Mesothelial cell of epicardium (in vitro differentiated cells): ENCODE results near the gene SIPA1L3. TPM values are rescaled to one million over a fixed set of nuclear protein-coding genes. Genes with fewer than 3 reads are reported as not detected.

ENCODE experiments used
- DNase-seq, 2 experiments: peaks; one replicate each; pipeline ENCODE4 v3.0.0; 2021; ENCODE audit warnings: low spot score in 2 of 2; ENCODE audit not compliant: unreplicated experiment in 2 of 2
- H3K27ac Mint-ChIP-seq: 2 replicates; pipeline ENCODE4 v1.8.0; 2021; ENCODE audit warnings: mixed read lengths
- H3K27me3 Mint-ChIP-seq: 2 replicates; pipeline ENCODE4 v1.8.0; 2021; ENCODE audit warnings: low read depth, mixed read lengths
- H3K36me3 Mint-ChIP-seq: 2 replicates; pipeline ENCODE4 v1.8.0; 2021; ENCODE audit warnings: mixed read lengths
- H3K4me1 Mint-ChIP-seq: 2 replicates; pipeline ENCODE4 v1.8.0; 2021; ENCODE audit warnings: mixed read lengths
- H3K4me3 Mint-ChIP-seq: 2 replicates; pipeline ENCODE4 v1.8.0; 2021; ENCODE audit warnings: mild to moderate bottlenecking, moderate library complexity, mixed read lengths
- H3K9me3 Mint-ChIP-seq: 2 replicates; pipeline ENCODE4 v1.8.0; 2021; ENCODE audit warnings: mixed read lengths
- CTCF ChIP-seq: fragments of 200-600 bp; sonication (generic); IDR thresholded peaks from one replicate; pipeline ENCODE4 v1.5.0; 2021; ENCODE audit warnings: antibody characterized with exemption; ENCODE audit not compliant: unreplicated experiment
- total RNA-seq: library from RNA; stranded (reverse); gene quantifications from 3 replicates; pipeline ENCODE4 v1.2.1, GENCODE V29; 2021

Gene SIPA1L3
- total RNA-seq, 1 donor from 2014 or later, result 58.2 TPM

GRCh38 chr19:37872383-37872782 is 34.6 kb upstream of the SIPA1L3 start:
- TF ChIP-seq CTCF, result no peak
- Mint-ChIP-seq H3K4me1 (no peaks in the 10 kb centered on the region), H3K9me3 (peaks cover 20% of the 10 kb centered on the region), H3K36me3 (no peaks in the 10 kb centered on the region), H3K27ac (no peak overlapping the region), H3K27me3 (no peaks in the 10 kb centered on the region), H3K4me3 (no peak overlapping the region)
- DNase-seq, result no peak

- DNase-seq, result no peak
- Mint-ChIP-seq H3K27me3 (no peaks in the 10 kb centered on the region), H3K36me3 (no peaks in the 10 kb centered on the region), H3K27ac (no peak overlapping the region), H3K4me1 (no peaks in the 10 kb centered on the region), H3K9me3 (peaks cover 23% of the 10 kb centered on the region), H3K4me3 (no peak overlapping the region)
- TF ChIP-seq CTCF, result no peak
Observed at GRCh38 chr19:37874784-37875183, 32.2 kb upstream of the SIPA1L3 start.

- TF ChIP-seq CTCF, result no peak
- no peaks in the 10 kb centered on the region for H3K4me1 Mint-ChIP-seq
- H3K27ac Mint-ChIP-seq, result no peak overlapping the region
- no peaks in the 10 kb centered on the region for H3K36me3 Mint-ChIP-seq
- no peaks in the 10 kb centered on the region for H3K27me3 Mint-ChIP-seq
- no peak for DNase-seq
- peaks cover 14% of the 10 kb centered on the region for H3K9me3 Mint-ChIP-seq
- no peak overlapping the region for H3K4me3 Mint-ChIP-seq
Observed at GRCh38 chr19:37876032-37876431, 31.0 kb upstream of the SIPA1L3 start.

DNA sequence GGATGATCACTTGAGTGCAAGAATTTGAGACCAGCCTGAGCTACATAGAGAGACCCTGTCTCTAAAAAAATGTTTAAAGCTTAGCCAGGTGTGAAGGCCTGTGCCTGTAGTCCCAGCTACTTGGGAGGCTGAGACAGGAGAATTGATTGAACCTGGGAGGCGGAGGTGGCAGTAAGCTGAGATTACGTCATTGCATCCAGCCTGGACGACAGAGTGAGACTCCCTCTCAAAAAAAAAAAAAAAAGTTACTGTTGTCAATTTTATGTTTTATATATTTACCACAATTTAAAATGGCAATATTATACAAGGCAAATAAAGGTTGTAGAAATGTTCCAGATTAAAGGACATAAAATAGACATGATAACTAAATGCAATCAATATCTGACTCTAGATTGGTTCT is 29.9 kb upstream of the SIPA1L3 start:
- no peak overlapping the region for H3K27ac Mint-ChIP-seq
- H3K4me1 Mint-ChIP-seq, result no peaks in the 10 kb centered on the region
- no peaks in the 10 kb centered on the region for H3K27me3 Mint-ChIP-seq
- DNase-seq, result no peak
- no peak for TF ChIP-seq CTCF
- H3K4me3 Mint-ChIP-seq, result no peak overlapping the region
- peaks cover 13% of the 10 kb centered on the region for H3K9me3 Mint-ChIP-seq
- no peaks in the 10 kb centered on the region for H3K36me3 Mint-ChIP-seq

DNA sequence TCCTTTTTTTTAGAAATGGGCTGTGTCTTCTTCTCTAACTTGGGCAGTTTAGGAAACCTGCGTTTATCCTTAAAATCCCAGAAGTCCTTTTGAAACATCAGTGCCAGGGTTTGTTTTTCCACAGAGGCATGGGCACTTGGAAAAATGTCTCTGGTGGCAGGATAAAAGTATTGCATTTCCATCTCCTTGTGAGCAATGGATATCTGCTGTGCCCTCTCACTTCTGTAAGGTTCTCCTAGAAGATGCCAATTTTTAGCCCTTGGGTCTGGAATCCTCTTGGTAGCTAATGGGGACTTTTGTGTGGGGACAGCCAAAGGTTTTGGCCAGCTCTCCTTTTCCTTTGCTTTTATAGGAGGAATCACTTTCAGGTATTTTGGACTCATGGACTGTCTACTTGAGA is 21.6 kb upstream of the SIPA1L3 start:
- Mint-ChIP-seq H3K9me3 (peaks cover 24% of the 10 kb centered on the region), H3K4me3 (no peak overlapping the region), H3K27ac (no peak overlapping the region), H3K4me1 (no peaks in the 10 kb centered on the region), H3K27me3 (no peaks in the 10 kb centered on the region), H3K36me3 (no peaks in the 10 kb centered on the region)
- no peak for DNase-seq
- no peak for TF ChIP-seq CTCF

- no peaks in the 10 kb centered on the region for H3K36me3 Mint-ChIP-seq
- no peak for DNase-seq
- no peaks in the 10 kb centered on the region for H3K4me1 Mint-ChIP-seq
- peaks cover 23% of the 10 kb centered on the region for H3K9me3 Mint-ChIP-seq
- H3K4me3 Mint-ChIP-seq, result no peak overlapping the region
- no peak overlapping the region for H3K27ac Mint-ChIP-seq
- TF ChIP-seq CTCF, result no peak
- peaks cover 2% of the 10 kb centered on the region for H3K27me3 Mint-ChIP-seq
Observed at GRCh38 chr19:37886571-37886970, 20.4 kb upstream of the SIPA1L3 start.
